ENCODE results near the gene PM20D1. TPM values are rescaled to one million over a fixed set of nuclear protein-coding genes. Genes with fewer than 3 reads are reported as not detected.

PM20D1 gene
- total RNA-seq, 2 experiments from 2014 or later = 0.20 to 0.25 TPM

DNA sequence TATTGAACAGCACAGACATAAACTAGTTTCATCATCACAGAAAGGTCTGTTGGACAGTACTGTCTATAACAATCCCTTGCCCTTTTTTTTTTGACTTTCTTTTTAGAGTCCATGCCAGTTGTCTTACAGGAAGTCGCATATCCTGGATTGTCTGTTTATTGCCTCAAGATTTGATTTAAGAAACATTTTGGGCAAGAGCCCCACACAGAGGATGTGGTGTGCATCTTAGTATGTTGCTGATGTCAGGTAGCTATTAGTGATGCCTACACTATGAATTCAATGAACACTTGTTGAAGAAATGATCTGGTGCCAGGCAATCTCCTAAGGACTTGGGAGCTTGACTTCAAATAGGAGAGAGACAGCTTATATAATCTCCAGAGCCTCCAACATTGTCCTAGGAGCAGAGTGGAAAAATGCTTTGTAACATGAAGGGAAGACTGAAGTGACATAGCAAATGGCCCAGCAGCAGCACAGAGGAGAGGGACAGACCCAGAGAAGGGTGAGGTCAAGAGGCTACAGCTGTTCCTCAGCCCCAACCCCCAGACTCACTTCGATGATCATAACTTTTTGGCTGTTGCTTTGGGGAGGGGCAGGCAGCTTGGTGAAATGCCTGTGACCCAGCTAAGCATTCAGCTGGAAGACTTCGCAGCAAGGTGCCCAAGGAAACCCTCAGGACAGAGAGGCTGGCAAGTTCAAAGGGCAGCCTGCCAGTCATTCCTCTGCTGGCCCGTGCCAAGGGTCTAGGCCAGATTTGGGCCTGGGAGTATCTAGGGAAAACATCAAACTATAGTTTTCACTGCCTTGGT, 67.1 kb downstream of the PM20D1 start:
- Mint-ChIP-seq H3K4me3 (no peak overlapping the region), H3K4me1 (peaks cover 10% of the 10 kb centered on the region), H3K27ac (no peak overlapping the region), H3K27me3 (no peaks in the 10 kb centered on the region), H3K36me3 (no peaks in the 10 kb centered on the region), H3K9me3 (no peaks in the 10 kb centered on the region)
- DNase-seq = no peak

DNA sequence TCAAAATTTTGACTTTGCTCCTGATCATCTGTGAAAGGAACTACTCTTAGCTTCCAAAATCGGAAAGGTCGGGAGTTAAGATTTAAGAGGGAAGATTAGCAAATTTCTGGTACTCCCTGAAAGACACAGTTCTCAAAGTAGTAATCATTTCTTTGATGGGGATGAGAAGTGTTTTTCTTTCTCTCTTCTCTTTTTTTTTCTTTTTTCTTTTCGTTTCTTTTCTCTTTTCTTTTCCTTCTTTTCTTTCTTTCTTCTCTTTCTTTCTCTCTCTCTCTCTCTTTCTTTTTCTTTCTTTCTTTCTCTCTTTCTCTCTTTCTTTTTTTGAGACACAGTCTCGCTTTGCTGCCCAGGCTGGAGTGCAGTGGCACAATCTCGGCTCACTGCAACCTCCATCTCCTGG, 69.6 kb downstream of the PM20D1 start:
- Mint-ChIP-seq H3K4me1 (peaks cover 21% of the 10 kb centered on the region), H3K27ac (no peak overlapping the region), H3K36me3 (no peaks in the 10 kb centered on the region), H3K27me3 (no peaks in the 10 kb centered on the region), H3K4me3 (no peak overlapping the region), H3K9me3 (no peaks in the 10 kb centered on the region)
- DNase-seq = no peak

Other genes with a start within 250 kb of the PM20D1 start
- 10 to 100 TPM; 71.0 to 76.9 TPM for gene ELK4, start 218.1 kb downstream of the PM20D1 start, total RNA-seq
- gene SLC45A3, start 169.6 kb downstream of the PM20D1 start, total RNA-seq = under 1 TPM; 0.44 to 0.45 TPM
- 100 to 1,000 TPM; 174 TPM for gene NUCKS1, start 100.0 kb downstream of the PM20D1 start, total RNA-seq
- 10 to 100 TPM; 31.0 to 31.7 TPM for gene RAB29, start 74.7 kb downstream of the PM20D1 start, total RNA-seq
- gene SLC41A1, start 36.9 kb downstream of the PM20D1 start, total RNA-seq = 10 to 100 TPM; 31.5 to 31.6 TPM
- gene SLC26A9, start 93.3 kb upstream of the PM20D1 start, total RNA-seq = not detected
- gene RAB7B, start 153.3 kb upstream of the PM20D1 start, total RNA-seq = not detected
- gene CTSE, start 173.8 kb upstream of the PM20D1 start, total RNA-seq = not detected
- not detected for gene RHEX, start 203.0 kb upstream of the PM20D1 start, total RNA-seq

Data from activated naive CD8-positive, alpha-beta T cell treated with anti-CD3 and anti-CD28 coated beads for 36 hours (primary cell).